HG02885 (cell line): Measurements from ENCODE around the gene HSF2BP.
"Not testable (repeated sequence)": the region's sequence is repeated elsewhere in the genome, so short reads cannot be mapped to it uniquely, and the experiment has no call there.

Experiments used
- ATAC-seq: cut with Tn5 transposase; IDR thresholded peaks from one replicate; pipeline ENCODE4 v1.9.1; 2021; ENCODE audit warnings: mild to moderate bottlenecking; ENCODE audit not compliant: unreplicated experiment, poor library complexity

HSF2BP gene

DNA sequence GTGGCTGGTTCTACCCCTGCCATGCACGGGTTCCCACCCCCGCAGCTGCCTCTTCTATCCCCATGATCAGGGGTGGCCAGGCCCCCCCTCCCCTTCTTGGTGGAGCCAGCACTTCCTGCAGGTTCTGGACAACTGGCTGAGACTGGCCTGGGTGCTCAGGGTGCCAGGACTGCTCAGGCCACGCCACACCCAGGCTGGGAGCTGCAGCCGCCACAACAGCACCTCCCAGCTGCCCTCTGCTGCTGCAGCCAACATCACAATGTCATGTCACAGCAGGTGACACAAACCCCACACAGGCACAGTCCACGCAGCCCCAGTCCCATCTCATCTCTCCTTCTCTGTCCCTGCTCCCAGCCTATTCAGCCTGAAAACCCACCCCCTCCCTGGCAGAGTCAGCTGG lies 173.2 kb downstream of the HSF2BP start:
- not testable (repeated sequence) for ATAC-seq

DNA sequence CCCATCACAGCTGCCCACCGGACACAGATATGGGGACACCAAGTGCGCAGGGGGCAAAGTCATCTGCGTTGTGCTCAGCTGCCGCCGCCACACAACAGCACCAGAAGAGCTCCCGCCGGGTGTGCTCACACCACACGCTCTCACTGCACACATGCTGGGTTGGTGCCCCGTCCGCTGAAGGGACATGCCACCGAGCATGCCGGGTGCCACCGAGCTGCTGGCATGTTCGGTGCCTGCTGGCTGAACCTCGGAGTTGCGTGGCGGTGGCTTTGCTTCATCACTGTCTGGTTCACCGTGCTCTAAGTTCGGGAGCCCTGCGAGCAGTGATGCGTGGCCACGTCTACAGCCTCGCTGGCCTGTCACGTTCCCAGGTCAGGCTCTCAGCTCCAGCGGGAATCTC lies 174.3 kb downstream of the HSF2BP start:
- ATAC-seq: not testable (repeated sequence)

GRCh38 chr21:43479197-43479596 lies 180.1 kb downstream of the HSF2BP start:
- not testable (repeated sequence) for ATAC-seq
